GM12872 (cell line): ENCODE results near the gene LDLR.

Source experiments
- CTCF ChIP-seq: IDR thresholded peaks from 3 replicates; pipeline ENCODE4 v1.5.1; 2011; ENCODE audit warnings: low read depth, mild to moderate bottlenecking, low read length, moderate library complexity; ENCODE audit not compliant: insufficient read depth

The LDLR gene

GRCh38 chr19:11171144-11171543 is 81.9 kb downstream of the LDLR start:
- no peak for TF ChIP-seq CTCF

DNA sequence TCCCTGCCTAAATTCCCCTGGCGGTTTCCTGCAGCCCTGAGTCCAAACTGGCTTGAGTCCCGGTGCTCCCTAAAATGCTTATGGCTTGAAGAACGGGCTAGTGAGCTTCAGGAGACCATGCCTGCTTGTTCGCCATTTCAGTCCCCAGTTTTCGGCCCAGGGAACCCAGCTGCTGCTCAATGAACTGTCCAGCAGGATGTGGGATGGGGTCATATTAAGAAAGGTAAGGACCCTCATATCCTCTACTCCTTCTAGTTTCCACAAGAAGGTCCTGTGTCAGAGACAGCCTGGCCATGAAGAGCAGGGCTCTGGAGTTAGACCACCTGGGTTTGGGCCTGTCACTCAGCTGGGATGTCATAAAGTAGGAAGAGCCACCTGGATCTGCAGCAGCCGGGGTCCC is 83.3 kb downstream of the LDLR start:
- no peak for TF ChIP-seq CTCF

DNA sequence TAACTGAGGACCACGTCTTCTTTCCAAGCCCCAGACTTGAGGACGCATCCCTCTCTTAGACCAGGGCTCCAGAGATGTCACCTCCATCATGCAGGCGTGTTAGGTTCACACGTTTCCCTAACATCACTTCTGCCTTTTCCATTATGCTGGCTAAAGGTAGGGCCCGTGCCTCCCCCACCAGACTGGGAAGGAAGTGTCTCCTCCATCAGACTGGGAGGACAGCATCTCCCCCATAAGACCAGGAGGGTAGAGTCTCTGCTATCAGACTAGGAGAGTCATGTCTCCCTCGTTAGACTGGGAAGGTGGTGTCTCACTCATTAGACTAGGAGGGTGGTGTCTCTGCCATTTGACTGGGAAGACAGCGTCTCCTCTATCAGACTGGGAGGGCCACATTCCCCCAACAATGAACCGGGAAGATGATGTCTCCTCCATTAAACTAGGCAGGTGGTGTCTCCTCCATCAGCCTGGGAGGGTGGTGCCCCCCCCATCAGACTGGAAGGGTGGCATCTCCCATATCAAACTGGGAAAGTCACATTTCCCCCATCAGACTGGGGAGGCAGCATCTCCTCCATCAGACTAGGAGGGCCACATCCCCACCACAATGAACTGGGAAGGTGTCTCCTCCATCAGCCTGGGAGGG is 84.4 kb downstream of the LDLR start:
- TF ChIP-seq CTCF, result no peak

DNA sequence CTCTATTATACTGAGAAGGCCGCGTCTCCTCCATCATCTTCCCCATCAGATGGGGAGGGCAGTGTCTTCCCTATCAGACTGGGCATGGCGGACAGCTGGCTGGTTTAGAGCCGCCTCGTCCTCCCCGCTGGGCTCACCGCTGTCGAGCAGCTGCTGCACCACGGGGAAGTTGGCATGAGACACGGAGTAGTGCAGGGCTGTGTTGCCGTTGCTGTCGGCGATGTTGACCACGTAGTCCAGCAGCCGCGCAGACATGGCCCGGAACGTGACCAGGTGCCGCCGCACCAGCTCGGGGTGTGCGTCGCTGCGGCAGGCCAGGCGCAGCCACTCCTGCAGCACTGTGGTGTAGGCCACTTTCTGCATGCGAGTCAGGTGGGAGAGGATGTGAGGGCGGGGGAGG is 85.1 kb downstream of the LDLR start:
- no peak for TF ChIP-seq CTCF

GRCh38 chr19:11175920-11176319 is 86.7 kb downstream of the LDLR start:
- no peak for TF ChIP-seq CTCF

DNA sequence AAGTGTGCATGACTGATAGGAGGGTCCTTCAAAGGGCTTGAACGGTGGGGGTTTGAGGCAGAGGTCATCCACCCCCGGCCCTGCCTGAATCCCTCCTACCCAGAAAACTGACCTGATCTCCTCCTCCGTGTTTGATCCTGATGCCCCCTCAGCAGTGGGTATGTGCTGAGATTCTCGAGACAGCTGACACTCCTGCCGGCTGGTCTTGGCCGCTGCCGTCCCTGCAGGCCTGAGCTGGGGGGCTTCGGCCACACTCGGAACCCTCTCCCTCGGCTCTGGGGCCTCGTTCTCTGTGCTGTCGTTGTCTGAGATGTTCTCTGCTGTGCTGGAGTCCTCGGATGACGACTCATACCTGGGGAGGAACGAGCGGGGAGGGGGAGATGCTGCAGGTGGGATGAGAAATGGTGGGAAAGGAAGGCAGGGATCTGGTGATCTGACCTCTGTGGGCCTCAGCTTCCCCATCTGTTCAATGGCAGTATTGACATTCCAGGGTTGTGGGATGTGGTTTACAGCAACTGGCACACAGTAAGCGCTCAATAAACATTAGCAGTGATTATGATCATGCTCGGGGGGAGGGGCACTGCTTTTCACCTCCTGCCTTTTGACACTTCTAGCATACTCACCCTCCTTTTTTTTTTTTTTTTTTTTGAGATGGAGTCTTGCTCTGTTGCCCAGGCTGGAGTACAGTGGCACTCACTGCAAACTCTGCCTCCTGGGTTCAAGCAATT is 87.4 kb downstream of the LDLR start:
- TF ChIP-seq CTCF, result no peak

- no peak for TF ChIP-seq CTCF
Observed at GRCh38 chr19:11177592-11177991, 88.3 kb downstream of the LDLR start.
